MM.1S (cell line): Measurements from ENCODE around the gene C20orf141.

Experiments
- DNase-seq: peaks from one replicate; pipeline ENCODE4 v3.0.0-alpha.2; 2015
- H2AFZ ChIP-seq: fragments of 300-600 bp; sonication (generic); 2 replicates; pipeline ENCODE4 v1.6.0; 2016; ENCODE audit warnings: antibody characterized with exemption, low read length
- H3F3A ChIP-seq: fragments of 300-600 bp; sonication (generic); 2 replicates; pipeline ENCODE4 v1.6.1; 2016; ENCODE audit warnings: mild to moderate bottlenecking, antibody characterized with exemption, low read length, moderate library complexity, mixed read lengths; ENCODE audit not compliant: insufficient read depth
- H3K27ac ChIP-seq: fragments of 300-600 bp; sonication (generic); 2 replicates; pipeline ENCODE4 v1.5.1; 2016; ENCODE audit warnings: mild to moderate bottlenecking, low read length
- H3K27me3 ChIP-seq: fragments of 300-600 bp; sonication (generic); replicated peaks from 2 replicates; pipeline ENCODE4 v1.6.0; 2016; ENCODE audit warnings: low read length; ENCODE audit not compliant: insufficient read depth
- H3K36me3 ChIP-seq: fragments of 300-600 bp; sonication (generic); replicated peaks from 2 replicates; pipeline ENCODE4 v1.6.1; 2016; ENCODE audit warnings: mild to moderate bottlenecking, low read length, mixed read lengths; ENCODE audit not compliant: insufficient read depth
- H3K4me1 ChIP-seq: fragments of 300-600 bp; sonication (generic); 2 replicates; pipeline ENCODE4 v1.6.1; 2016; ENCODE audit warnings: low read length, mixed read lengths
- H3K4me2 ChIP-seq: fragments of 300-600 bp; sonication (generic); 2 replicates; pipeline ENCODE4 v1.6.0; 2016; ENCODE audit warnings: low read depth, low read length
- H3K4me3 ChIP-seq: fragments of 300-600 bp; sonication (generic); 2 replicates; pipeline ENCODE4 v1.5.1; 2016; ENCODE audit warnings: low read length, mixed read lengths
- H3K79me2 ChIP-seq: fragments of 300-600 bp; sonication (generic); 2 replicates; pipeline ENCODE4 v1.6.1; 2016; ENCODE audit warnings: mixed run types, low read length, mixed read lengths
- H3K9ac ChIP-seq: fragments of 300-600 bp; sonication (generic); 2 replicates; pipeline ENCODE4 v1.6.1; 2016; ENCODE audit warnings: low read length, mixed read lengths
- H3K9me2 ChIP-seq: fragments of 300-600 bp; sonication (generic); replicated peaks from 2 replicates; pipeline ENCODE4 v1.6.1; 2016; ENCODE audit warnings: mild to moderate bottlenecking, low read length, mixed read lengths; ENCODE audit not compliant: insufficient read depth
- H3K9me3 ChIP-seq: fragments of 300-600 bp; sonication (generic); replicated peaks from 2 replicates; pipeline ENCODE4 v1.6.1; 2016; ENCODE audit warnings: mild to moderate bottlenecking, low read length, mixed read lengths; ENCODE audit not compliant: insufficient read depth
- H4K20me1 ChIP-seq: fragments of 300-600 bp; sonication (generic); 2 replicates; pipeline ENCODE4 v1.6.1; 2016; ENCODE audit warnings: mild to moderate bottlenecking, low read length, moderate library complexity, mixed read lengths; ENCODE audit not compliant: insufficient read depth
- EZH2 ChIP-seq: fragments of 300-600 bp; sonication (generic); optimal IDR thresholded peaks from 2 replicates; pipeline ENCODE3; 2017; ENCODE audit warnings: low read depth, mild to moderate bottlenecking, antibody characterized with exemption, low read length, mixed read lengths
- EZH2phosphoT487 ChIP-seq: fragments of 300-600 bp; sonication (generic); IDR thresholded peaks from 2 replicates; pipeline ENCODE4 v1.6.1; 2018; ENCODE audit warnings: antibody characterized with exemption, low read length
- TF ChIP-seq, protein P1 (sequence below): fragments of 300-600 bp; sonication (generic); IDR thresholded peaks from 2 replicates; pipeline ENCODE4 v1.5.1; 2016; ENCODE audit warnings: antibody characterized with exemption, low read length, mixed read lengths

The C20orf141 gene

DNA sequence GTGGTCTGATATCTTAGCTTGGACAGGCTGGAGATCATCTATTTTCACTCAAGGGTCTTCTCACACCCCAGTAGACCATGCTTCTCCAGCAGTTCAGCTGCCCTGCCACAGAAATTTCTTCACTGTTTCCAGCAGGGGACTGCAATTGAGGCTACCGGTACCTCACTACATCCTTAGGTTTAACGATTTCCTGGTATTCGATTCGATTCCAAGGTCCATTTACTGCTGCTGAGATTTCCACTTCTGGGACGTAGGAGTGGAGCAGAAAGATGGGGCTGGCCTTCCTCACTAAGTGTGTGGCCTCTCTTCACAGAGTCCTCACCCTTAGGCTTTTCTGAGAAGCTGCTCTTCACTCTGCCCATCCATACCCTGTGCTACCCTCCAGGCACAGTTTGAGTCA lies 31.9 kb downstream of the C20orf141 start:
- H3K27me3 ChIP-seq = no peaks in the 10 kb centered on the region
- H3K9ac ChIP-seq = no peak overlapping the region
- TF ChIP-seq, protein P1, sequence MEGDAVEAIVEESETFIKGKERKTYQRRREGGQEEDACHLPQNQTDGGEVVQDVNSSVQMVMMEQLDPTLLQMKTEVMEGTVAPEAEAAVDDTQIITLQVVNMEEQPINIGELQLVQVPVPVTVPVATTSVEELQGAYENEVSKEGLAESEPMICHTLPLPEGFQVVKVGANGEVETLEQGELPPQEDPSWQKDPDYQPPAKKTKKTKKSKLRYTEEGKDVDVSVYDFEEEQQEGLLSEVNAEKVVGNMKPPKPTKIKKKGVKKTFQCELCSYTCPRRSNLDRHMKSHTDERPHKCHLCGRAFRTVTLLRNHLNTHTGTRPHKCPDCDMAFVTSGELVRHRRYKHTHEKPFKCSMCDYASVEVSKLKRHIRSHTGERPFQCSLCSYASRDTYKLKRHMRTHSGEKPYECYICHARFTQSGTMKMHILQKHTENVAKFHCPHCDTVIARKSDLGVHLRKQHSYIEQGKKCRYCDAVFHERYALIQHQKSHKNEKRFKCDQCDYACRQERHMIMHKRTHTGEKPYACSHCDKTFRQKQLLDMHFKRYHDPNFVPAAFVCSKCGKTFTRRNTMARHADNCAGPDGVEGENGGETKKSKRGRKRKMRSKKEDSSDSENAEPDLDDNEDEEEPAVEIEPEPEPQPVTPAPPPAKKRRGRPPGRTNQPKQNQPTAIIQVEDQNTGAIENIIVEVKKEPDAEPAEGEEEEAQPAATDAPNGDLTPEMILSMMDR = no peak
- no peak for TF ChIP-seq EZH2phosphoT487
- no peak for TF ChIP-seq EZH2
- no peak overlapping the region for H2AFZ ChIP-seq
- no peaks in the 10 kb centered on the region for H3F3A ChIP-seq
- no peak for DNase-seq
- H3K9me3 ChIP-seq = no peaks in the 10 kb centered on the region
- peaks cover under 1% of the 10 kb centered on the region for H3K79me2 ChIP-seq
- no peak overlapping the region for H3K27ac ChIP-seq
- no peak overlapping the region for H3K4me3 ChIP-seq
- no peaks in the 10 kb centered on the region for H4K20me1 ChIP-seq
- H3K36me3 ChIP-seq = no peaks in the 10 kb centered on the region
- H3K9me2 ChIP-seq = no peaks in the 10 kb centered on the region
- H3K4me1 ChIP-seq = no peaks in the 10 kb centered on the region
- no peak overlapping the region for H3K4me2 ChIP-seq

GRCh38 chr20:2847802-2848201 lies 33.0 kb downstream of the C20orf141 start:
- no peaks in the 10 kb centered on the region for H3K27me3 ChIP-seq
- no peaks in the 10 kb centered on the region for H3K4me1 ChIP-seq
- H3K27ac ChIP-seq = no peak overlapping the region
- DNase-seq = no peak
- no peak overlapping the region for H3K4me3 ChIP-seq
- no peaks in the 10 kb centered on the region for H3K9me3 ChIP-seq
- no peak overlapping the region for H3K4me2 ChIP-seq
- H2AFZ ChIP-seq = no peak overlapping the region
- H3K79me2 ChIP-seq = no peaks in the 10 kb centered on the region
- no peaks in the 10 kb centered on the region for H3K9me2 ChIP-seq
- TF ChIP-seq EZH2 (no peak), EZH2phosphoT487 (no peak)
- TF ChIP-seq, protein P1 = no peak
- no peak overlapping the region for H3K9ac ChIP-seq
- H3K36me3 ChIP-seq = no peaks in the 10 kb centered on the region
- H4K20me1 ChIP-seq = no peaks in the 10 kb centered on the region
- no peaks in the 10 kb centered on the region for H3F3A ChIP-seq

GRCh38 chr20:2849529-2849928 lies 34.7 kb downstream of the C20orf141 start:
- Histone ChIP-seq H3K4me1 (no peaks in the 10 kb centered on the region), H3K9me2 (no peaks in the 10 kb centered on the region), H3K9me3 (no peaks in the 10 kb centered on the region), H3K36me3 (no peaks in the 10 kb centered on the region), H3F3A (no peaks in the 10 kb centered on the region), H3K27ac (no peak overlapping the region), H3K79me2 (no peaks in the 10 kb centered on the region), H3K4me3 (no peak overlapping the region), H3K9ac (no peak overlapping the region), H3K27me3 (no peaks in the 10 kb centered on the region), H3K4me2 (no peak overlapping the region), H4K20me1 (no peaks in the 10 kb centered on the region), H2AFZ (no peak overlapping the region)
- no peak for TF ChIP-seq EZH2
- TF ChIP-seq, protein P1 = no peak
- TF ChIP-seq EZH2phosphoT487 = no peak
- no peak for DNase-seq
